Measurements from ENCODE around the gene ECPAS. TPM values are rescaled to one million over a fixed set of nuclear protein-coding genes. Genes with fewer than 3 reads are reported as not detected.
A peak's percentile ranks its signal among the peaks of the same experiment; 100 is the strongest.

ECPAS gene
- total and polyA plus RNA-seq, 7 experiments from 2014 or later, result 6.8 to 86.1 (median 49.1) TPM

- Histone ChIP-seq H3K36me3 (ENCODE audit: control insufficient read depth in 2 of 3, insufficient read depth in 3 of 3, low read length in 3 of 3) (peaks cover 4 to 51% (median 6%) of the 10 kb centered on the region in 3 experiments), H3K27me3 (ENCODE audit: control insufficient read depth in 2 of 2, insufficient read depth in 2 of 2, low read length in 2 of 2) (no peaks in the 10 kb centered on the region), H3K4me1 (ENCODE audit: control insufficient read depth in 2 of 2, insufficient read depth in 2 of 2, low read length in 2 of 2) (no peaks in the 10 kb centered on the region), H3K9me3 (ENCODE audit: control insufficient read depth in 2 of 3, low read length in 3 of 3) (peaks cover 0 to 15% (median 0%) of the 10 kb centered on the region in 3 experiments), H3K4me3 (ENCODE audit: low read length) (no peak overlapping the region), H3K27ac (ENCODE audit: low read depth, low read length) (no peak overlapping the region)
- ChIA-PET POLR2A (no interaction called here), CTCF (no interaction called here)
- peaks cover 5 to 45% (median 24%) of the 10 kb centered on the region in 11 donors for H3K9me3 Mint-ChIP-seq
- no peak overlapping the region for H3K27ac Mint-ChIP-seq
- DNase-seq (no peak), ATAC-seq (no peak)
- H3K4me3 Mint-ChIP-seq, result no peak overlapping the region
- peaks cover 0 to 3% (median 0%) of the 10 kb centered on the region in 7 donors for H3K4me1 Mint-ChIP-seq
- intact Hi-C loops (cut with micrococcal nuclease), result no loop called here
- peaks cover 20 to 81% (median 79%) of the 10 kb centered on the region in 5 donors for H3K36me3 Mint-ChIP-seq
- H3K27me3 Mint-ChIP-seq, result no peaks in the 10 kb centered on the region
Measured at GRCh38 chr9:111399211-111399739, 84.9 kb downstream of the ECPAS start.

DNA sequence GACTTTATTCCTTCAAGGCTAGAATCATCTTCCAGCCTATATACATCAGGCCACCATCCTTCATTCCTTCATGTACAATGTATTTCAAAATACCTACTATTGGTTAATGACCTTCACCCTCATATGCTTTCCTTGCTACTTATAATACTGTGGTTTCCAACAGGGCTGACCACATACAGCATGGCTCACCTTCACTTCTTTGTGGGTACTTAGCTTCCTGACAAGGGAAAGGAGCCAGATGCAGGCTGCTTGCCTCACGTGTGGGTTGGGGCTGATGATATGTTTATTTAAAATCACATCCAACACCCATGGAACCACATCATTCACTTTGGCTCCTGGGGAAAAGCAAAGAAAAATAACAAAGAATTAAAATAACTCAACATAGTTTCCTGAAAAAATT, 90.2 kb downstream of the ECPAS start:
- H3K27me3 ChIP-seq (ENCODE audit: control insufficient read depth in 2 of 2, insufficient read depth in 2 of 2, low read length in 2 of 2), result no peaks in the 10 kb centered on the region
- ChIA-PET CTCF (no interaction called here), POLR2A (no interaction called here)
- Mint-ChIP-seq H3K4me3 (no peak overlapping the region), H3K4me1 (peaks cover 0 to 3% (median 0%) of the 10 kb centered on the region in 7 donors), H3K27me3 (no peaks in the 10 kb centered on the region), H3K36me3 (peaks cover 13 to 58% (median 54%) of the 10 kb centered on the region in 5 donors), H3K9me3 (peaks cover 0 to under 1% (median 0%) of the 10 kb centered on the region in 11 donors), H3K27ac (no peak overlapping the region)
- H3K9me3 ChIP-seq (ENCODE audit: control insufficient read depth in 2 of 3, low read length in 3 of 3), result no peaks in the 10 kb centered on the region
- peaks cover 8 to 61% (median 29%) of the 10 kb centered on the region in 3 experiments for H3K36me3 ChIP-seq (ENCODE audit: control insufficient read depth in 2 of 3, insufficient read depth in 3 of 3, low read length in 3 of 3)
- no peak overlapping the region for H3K27ac ChIP-seq (ENCODE audit: low read depth, low read length)
- intact Hi-C loops (cut with micrococcal nuclease), result no loop called here
- no peak overlapping the region for H3K4me3 ChIP-seq (ENCODE audit: low read length)
- ATAC-seq (no peak), DNase-seq (no peak)
- H3K4me1 ChIP-seq (ENCODE audit: control insufficient read depth in 2 of 2, insufficient read depth in 2 of 2, low read length in 2 of 2), result no peaks in the 10 kb centered on the region

- no peak for ATAC-seq
- Mint-ChIP-seq H3K4me3 (no peak overlapping the region), H3K4me1 (no peaks in the 10 kb centered on the region), H3K36me3 (peaks cover 13 to 34% (median 33%) of the 10 kb centered on the region in 5 donors), H3K27me3 (no peaks in the 10 kb centered on the region), H3K27ac (no peak overlapping the region), H3K9me3 (no peaks in the 10 kb centered on the region)
- H3K4me3 ChIP-seq (ENCODE audit: low read length), result no peak overlapping the region
- H3K27ac ChIP-seq (ENCODE audit: low read depth, low read length), result no peak overlapping the region
- H3K27me3 ChIP-seq (ENCODE audit: control insufficient read depth in 2 of 2, insufficient read depth in 2 of 2, low read length in 2 of 2), result no peaks in the 10 kb centered on the region
- no peak for DNase-seq
- intact Hi-C loops (cut with micrococcal nuclease), result no loop called here
- no peaks in the 10 kb centered on the region for H3K9me3 ChIP-seq (ENCODE audit: control insufficient read depth in 2 of 3, low read length in 3 of 3)
- H3K4me1 ChIP-seq (ENCODE audit: control insufficient read depth in 2 of 2, insufficient read depth in 2 of 2, low read length in 2 of 2), result no peaks in the 10 kb centered on the region
- ChIA-PET CTCF (no interaction called here), POLR2A (no interaction called here)
- H3K36me3 ChIP-seq (ENCODE audit: control insufficient read depth in 2 of 3, insufficient read depth in 3 of 3, low read length in 3 of 3), result peaks cover 8 to 66% (median 28%) of the 10 kb centered on the region in 3 experiments
Measured at GRCh38 chr9:111389406-111389805, 94.8 kb downstream of the ECPAS start.

GRCh38 chr9:111386386-111386785, 97.8 kb downstream of the ECPAS start:
- Mint-ChIP-seq H3K27ac (no peak overlapping the region), H3K9me3 (no peaks in the 10 kb centered on the region), H3K4me3 (no peak overlapping the region), H3K4me1 (no peaks in the 10 kb centered on the region), H3K27me3 (no peaks in the 10 kb centered on the region), H3K36me3 (peaks cover 12 to 37% (median 27%) of the 10 kb centered on the region in 5 donors)
- CTCF ChIA-PET, result no interaction called here
- Histone ChIP-seq H3K4me1 (ENCODE audit: control insufficient read depth in 2 of 2, insufficient read depth in 2 of 2, low read length in 2 of 2) (no peaks in the 10 kb centered on the region), H3K27me3 (ENCODE audit: control insufficient read depth in 2 of 2, insufficient read depth in 2 of 2, low read length in 2 of 2) (no peaks in the 10 kb centered on the region), H3K9me3 (ENCODE audit: control insufficient read depth in 2 of 3, low read length in 3 of 3) (no peaks in the 10 kb centered on the region), H3K27ac (ENCODE audit: low read depth, low read length) (no peak overlapping the region), H3K36me3 (ENCODE audit: control insufficient read depth in 2 of 3, insufficient read depth in 3 of 3, low read length in 3 of 3) (peaks cover 3 to 64% (median 18%) of the 10 kb centered on the region in 3 experiments), H3K4me3 (ENCODE audit: low read length) (no peak overlapping the region)
- intact Hi-C loops (cut with micrococcal nuclease), result no loop called here
- POLR2A ChIA-PET, result no interaction called here
- no peak for ATAC-seq
- no peak for DNase-seq

DNA sequence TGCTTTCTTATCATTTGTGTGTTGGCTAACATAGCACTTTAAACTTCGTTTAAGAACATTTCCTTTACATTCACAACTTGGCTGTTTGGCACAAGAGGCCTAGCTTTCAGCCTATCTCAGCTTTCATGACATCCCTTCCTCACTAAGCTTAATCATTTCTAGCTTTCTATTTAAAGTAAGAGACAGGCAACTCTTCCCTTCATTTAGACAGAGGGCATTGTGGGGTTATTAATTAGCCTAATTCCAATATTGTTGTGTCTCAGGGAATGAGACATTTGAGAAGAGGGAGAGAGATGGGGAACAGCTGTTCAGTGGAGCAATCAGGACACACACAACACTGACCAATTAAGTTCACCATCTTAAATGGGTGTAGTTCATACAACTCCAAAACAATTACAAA, 103.2 kb downstream of the ECPAS start:
- no peak overlapping the region for H3K4me3 Mint-ChIP-seq
- ChIA-PET CTCF (no interaction called here), POLR2A (no interaction called here)
- H3K9me3 ChIP-seq (ENCODE audit: control insufficient read depth in 2 of 3, low read length in 3 of 3), result no peaks in the 10 kb centered on the region
- peaks cover 22 to 58% (median 42%) of the 10 kb centered on the region in 5 donors for H3K36me3 Mint-ChIP-seq
- ATAC-seq, result no peak
- peaks cover 0 to 19% (median 4%) of the 10 kb centered on the region in 3 experiments for H3K36me3 ChIP-seq (ENCODE audit: control insufficient read depth in 2 of 3, insufficient read depth in 3 of 3, low read length in 3 of 3)
- H3K4me3 ChIP-seq (ENCODE audit: low read length), result no peak overlapping the region
- no peaks in the 10 kb centered on the region for H3K27me3 Mint-ChIP-seq
- no peak overlapping the region for H3K27ac ChIP-seq (ENCODE audit: low read depth, low read length)
- H3K27me3 ChIP-seq (ENCODE audit: control insufficient read depth in 2 of 2, insufficient read depth in 2 of 2, low read length in 2 of 2), result no peaks in the 10 kb centered on the region
- peak overlapping the region in 1 of 9 donors; percentile 65 for H3K27ac Mint-ChIP-seq
- no peaks in the 10 kb centered on the region for H3K4me1 ChIP-seq (ENCODE audit: control insufficient read depth in 2 of 2, insufficient read depth in 2 of 2, low read length in 2 of 2)
- no peak for DNase-seq
- no peaks in the 10 kb centered on the region for H3K4me1 Mint-ChIP-seq
- intact Hi-C loops (cut with micrococcal nuclease), result no loop called here
- no peaks in the 10 kb centered on the region for H3K9me3 Mint-ChIP-seq

- no peak overlapping the region for H3K4me3 ChIP-seq (ENCODE audit: low read length)
- intact Hi-C loops (cut with micrococcal nuclease), result no loop called here
- H3K36me3 ChIP-seq (ENCODE audit: control insufficient read depth in 2 of 3, insufficient read depth in 3 of 3, low read length in 3 of 3), result peaks cover 0 to 24% (median 15%) of the 10 kb centered on the region in 3 experiments
- ChIA-PET POLR2A (no interaction called here), CTCF (no interaction called here)
- Mint-ChIP-seq H3K4me3 (no peak overlapping the region), H3K27ac (no peak overlapping the region), H3K27me3 (no peaks in the 10 kb centered on the region), H3K9me3 (no peaks in the 10 kb centered on the region), H3K4me1 (no peaks in the 10 kb centered on the region), H3K36me3 (peaks cover 25 to 73% (median 46%) of the 10 kb centered on the region in 5 donors)
- no peak for DNase-seq
- H3K4me1 ChIP-seq (ENCODE audit: control insufficient read depth in 2 of 2, insufficient read depth in 2 of 2, low read length in 2 of 2), result no peaks in the 10 kb centered on the region
- H3K9me3 ChIP-seq (ENCODE audit: control insufficient read depth in 2 of 3, low read length in 3 of 3), result no peaks in the 10 kb centered on the region
- no peak overlapping the region for H3K27ac ChIP-seq (ENCODE audit: low read depth, low read length)
- no peak for ATAC-seq
- H3K27me3 ChIP-seq (ENCODE audit: control insufficient read depth in 2 of 2, insufficient read depth in 2 of 2, low read length in 2 of 2), result no peaks in the 10 kb centered on the region
Measured at GRCh38 chr9:111375817-111376564, 108.2 kb downstream of the ECPAS start.

- no peak overlapping the region for H3K27ac ChIP-seq (ENCODE audit: low read depth, low read length)
- no peaks in the 10 kb centered on the region for H3K27me3 Mint-ChIP-seq
- H3K4me1 ChIP-seq (ENCODE audit: control insufficient read depth in 2 of 2, insufficient read depth in 2 of 2, low read length in 2 of 2), result no peaks in the 10 kb centered on the region
- no peaks in the 10 kb centered on the region for H3K4me1 Mint-ChIP-seq
- no peaks in the 10 kb centered on the region for H3K9me3 Mint-ChIP-seq
- DNase-seq (no peak), ATAC-seq (no peak)
- H3K27ac Mint-ChIP-seq, result no peak overlapping the region
- peaks cover 0 to 32% (median 19%) of the 10 kb centered on the region in 3 experiments for H3K36me3 ChIP-seq (ENCODE audit: control insufficient read depth in 2 of 3, insufficient read depth in 3 of 3, low read length in 3 of 3)
- H3K36me3 Mint-ChIP-seq, result peaks cover 27 to 77% (median 51%) of the 10 kb centered on the region in 5 donors
- H3K9me3 ChIP-seq (ENCODE audit: control insufficient read depth in 2 of 3, low read length in 3 of 3), result no peaks in the 10 kb centered on the region
- CTCF ChIA-PET, result no interaction called here
- POLR2A ChIA-PET, result no interaction called here
- no peak overlapping the region for H3K4me3 Mint-ChIP-seq
- no peaks in the 10 kb centered on the region for H3K27me3 ChIP-seq (ENCODE audit: control insufficient read depth in 2 of 2, insufficient read depth in 2 of 2, low read length in 2 of 2)
- H3K4me3 ChIP-seq (ENCODE audit: low read length), result no peak overlapping the region
- intact Hi-C loops (cut with micrococcal nuclease), result no loop called here
Measured at GRCh38 chr9:111375062-111375461, 109.1 kb downstream of the ECPAS start.

Data from naive thymus-derived CD4-positive, alpha-beta T cell (primary cell).